NCI-H82 treated with DMSO at 0.1 percent for 48 hours (cell line): ENCODE data around the gene CLEC3B.

Source experiments
- DNase-seq: peaks from one replicate; lab custom pipeline; 2025; ENCODE audit not compliant: unreplicated experiment; lab: John Stamatoyannopoulos, UW

Gene CLEC3B

DNA sequence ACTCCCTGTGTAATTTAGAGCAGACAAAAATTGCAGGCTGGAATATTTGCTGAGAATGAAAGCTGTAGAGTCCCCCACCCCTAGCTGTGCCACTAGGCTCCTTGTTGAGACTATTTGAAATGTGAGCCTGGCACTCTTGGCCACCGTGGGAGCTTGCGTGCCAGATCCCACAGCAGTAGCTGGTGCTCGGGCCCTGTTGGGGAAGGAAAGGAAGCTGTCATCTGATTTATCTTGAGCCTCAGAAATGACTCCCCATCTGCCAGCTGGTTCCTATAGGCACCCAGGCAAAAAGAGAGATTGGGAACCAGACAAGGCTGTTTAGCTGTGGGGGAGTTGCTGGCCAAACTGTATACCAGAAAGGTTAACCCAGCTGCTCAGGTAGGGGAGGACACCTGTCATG is 23.4 kb upstream of the CLEC3B start:
- DNase-seq, result no peak

DNA sequence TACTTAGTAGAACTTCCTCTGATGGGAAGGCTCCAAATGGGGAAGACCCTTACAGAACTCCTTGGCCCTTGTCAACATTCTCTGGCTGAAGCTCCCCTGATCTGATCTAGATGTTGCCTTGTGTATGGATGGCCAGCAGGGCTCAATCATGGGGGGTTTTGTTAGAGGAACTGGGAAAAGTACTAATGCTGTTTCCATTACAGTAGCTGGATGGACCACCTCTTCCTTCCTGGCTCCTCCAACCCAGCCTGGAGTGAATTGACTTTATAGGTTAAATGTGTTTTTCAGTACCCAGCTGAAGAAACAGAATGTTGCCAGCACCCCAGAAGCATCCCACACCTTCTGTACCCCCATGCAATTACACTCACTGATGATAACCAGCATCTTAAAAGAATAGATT is 22.7 kb upstream of the CLEC3B start:
- DNase-seq, result no peak

DNA sequence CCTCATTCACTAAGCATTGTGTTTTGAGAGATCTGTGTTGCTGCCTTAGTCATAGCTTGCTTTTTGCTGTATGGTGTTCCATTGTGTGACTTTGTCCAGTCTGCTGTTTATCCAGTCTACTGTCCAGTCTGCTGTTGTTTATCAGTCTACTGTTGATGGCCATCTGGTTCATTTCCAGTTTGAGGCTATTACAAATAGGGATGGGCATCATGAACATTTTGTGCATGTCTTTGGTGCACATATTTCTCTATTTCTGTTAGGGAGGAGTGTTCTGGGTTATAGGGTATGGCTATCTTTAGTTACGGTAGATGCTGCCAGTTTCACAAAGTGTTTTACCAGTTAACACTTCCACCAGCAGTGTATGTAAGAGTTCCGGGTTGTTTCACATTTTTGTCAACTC is 22.2 kb upstream of the CLEC3B start:
- DNase-seq, result no peak

DNA sequence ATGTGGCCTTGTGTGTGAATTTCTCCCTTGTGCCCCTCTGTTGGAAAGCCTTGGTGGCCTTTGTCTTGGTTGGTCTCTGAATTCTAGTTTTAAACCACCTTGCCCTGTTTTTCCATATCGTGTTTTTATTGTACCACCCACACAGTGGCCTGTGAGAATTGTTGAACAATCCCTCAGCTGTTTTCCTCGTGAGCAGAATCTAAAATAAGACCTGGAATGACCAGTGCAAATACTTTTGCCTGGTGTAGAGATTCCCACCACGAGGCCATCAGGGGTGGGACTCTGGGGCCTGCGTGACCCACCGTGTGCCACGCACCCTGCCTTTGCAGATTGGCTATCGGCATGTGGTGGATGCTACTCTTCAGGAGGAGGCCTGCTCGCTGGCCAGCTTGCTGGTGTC is 19.0 kb upstream of the CLEC3B start:
- no peak for DNase-seq

DNA sequence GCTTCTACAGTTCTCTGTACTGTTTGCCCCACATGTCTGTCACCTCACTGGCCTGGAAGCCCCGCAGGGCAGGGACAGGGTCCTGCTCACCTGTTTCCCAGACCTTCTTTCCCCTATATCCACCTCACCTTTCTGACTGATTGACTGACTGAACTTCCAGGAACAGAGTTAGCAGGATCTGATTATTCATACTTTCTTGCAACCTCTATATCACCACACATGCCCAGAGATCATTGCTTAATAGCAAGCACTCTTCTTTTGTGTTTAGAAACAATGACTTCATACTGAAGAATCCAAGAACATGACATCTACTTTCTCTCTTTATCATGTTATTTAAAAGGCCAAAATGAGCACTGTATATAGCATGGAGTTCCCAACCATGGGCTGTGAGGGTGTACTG is 18.0 kb upstream of the CLEC3B start:
- DNase-seq, result no peak

DNA sequence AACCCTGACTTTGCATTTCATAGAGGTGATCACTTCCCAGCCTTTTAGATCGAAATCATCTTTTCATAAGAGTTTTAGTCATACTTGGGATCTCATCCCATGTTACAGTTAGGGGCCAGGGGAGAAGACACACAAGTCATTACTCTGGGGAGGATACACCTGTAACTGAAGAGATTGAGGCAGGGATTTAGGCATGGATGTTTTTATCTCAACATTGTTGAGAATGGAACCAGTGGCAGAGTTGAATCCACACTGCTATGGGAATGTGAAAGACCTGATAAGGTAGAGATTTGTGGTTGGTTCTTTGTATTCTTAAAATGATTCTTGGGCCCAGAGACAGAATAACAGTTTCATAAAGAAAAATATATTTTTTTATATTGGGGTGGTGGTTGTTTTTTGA is 16.2 kb upstream of the CLEC3B start:
- DNase-seq, result no peak

DNA sequence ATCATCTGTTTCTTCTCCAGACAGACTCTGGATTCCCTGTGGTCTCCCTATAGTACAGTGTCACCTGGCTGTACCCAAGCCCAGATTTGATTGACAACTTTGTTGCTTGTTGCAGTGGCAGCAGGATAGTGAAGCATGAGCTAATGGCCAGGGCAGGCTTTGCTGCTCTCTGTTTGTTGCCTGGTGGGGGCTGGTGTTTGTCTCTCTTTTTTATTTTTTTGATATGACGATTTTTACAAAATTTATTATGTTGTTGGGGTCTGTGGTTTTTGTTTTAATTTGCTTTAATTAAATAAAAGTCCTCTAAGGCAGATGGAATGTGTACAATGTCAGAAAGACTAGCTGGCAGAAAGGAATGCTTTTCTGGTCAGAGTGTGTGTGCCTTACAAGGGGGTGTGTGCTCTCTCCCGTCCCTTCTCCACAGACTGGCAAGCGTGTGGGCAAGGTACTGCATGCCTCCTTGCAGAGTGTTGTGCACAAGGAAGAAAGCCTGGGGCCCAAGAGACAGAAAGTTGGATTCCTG is 15.2 kb upstream of the CLEC3B start:
- DNase-seq, result no peak

DNA sequence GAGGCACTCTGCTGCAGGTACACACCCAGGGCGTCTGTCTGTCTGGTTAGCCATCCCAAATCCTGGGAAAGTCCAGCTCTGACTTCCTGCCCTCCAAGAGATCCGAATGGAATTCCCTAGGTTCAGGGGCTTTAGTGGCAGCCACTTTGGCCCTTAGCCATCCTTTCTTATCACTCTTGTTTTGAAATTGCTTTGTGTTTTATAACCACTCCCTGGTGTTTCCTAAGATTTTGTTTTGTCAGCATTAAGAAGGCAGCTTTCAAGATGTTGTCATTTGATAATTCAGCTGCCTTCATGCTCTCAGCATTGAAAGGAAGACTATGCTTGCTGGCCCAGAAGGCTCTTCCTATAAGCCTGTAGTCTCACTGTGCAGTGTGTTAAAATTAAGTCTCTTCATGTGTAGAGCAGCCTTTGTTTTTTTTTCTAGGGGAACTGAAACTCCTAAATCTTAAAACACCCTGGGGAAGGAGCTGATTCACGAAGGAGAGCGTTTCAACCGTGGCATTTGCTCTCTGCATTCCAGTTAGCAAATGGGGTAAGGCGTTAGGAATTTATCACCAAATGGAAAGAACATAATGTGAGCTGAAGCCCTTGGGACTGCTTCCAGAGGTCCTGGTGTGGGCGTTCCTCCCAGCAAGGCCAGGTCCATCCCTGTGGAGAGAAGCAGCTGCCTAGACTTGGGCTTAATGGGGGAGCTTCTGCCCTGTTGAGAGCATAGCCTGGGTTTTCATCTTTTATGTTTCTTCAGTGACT is 14.2 kb upstream of the CLEC3B start:
- no peak for DNase-seq

DNA sequence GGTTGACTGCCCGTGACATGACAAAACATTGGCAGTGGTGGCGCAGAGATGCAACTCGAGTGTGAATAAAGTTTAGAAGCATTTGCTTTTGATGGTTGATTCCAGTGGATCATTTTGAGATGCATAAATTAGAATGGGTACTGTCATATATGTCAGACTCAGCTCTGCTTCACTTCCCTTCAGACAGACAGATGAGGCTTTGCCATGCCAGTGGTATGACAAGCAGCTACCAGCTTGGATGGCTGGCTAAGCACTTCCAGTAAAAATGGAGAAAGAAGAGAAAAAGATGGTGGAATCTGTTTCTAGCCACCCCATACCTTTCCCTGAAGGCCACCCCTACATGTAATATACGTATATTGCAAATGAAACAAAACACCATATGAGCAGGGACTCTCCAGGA is 13.5 kb upstream of the CLEC3B start:
- DNase-seq, result no peak

DNA sequence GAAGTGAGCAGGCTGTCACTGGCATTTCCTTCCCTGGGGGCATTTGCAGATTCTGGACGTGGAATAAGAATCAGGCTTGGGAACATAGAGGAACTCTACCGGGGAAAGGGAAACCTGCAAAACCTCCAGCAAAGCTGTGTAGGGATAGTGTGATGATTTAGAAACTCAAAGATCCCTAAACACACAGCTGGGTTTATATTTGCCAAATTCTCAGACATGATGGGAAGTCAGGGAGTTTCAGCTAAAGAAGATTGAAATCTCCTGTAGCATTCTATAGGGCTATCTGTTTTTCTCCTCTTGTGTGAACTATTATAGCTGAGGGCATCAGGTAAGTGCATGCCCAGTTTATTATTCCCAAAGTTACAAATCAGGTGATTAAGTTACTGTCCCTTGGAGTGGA is 9.2 kb upstream of the CLEC3B start:
- no peak for DNase-seq

DNA sequence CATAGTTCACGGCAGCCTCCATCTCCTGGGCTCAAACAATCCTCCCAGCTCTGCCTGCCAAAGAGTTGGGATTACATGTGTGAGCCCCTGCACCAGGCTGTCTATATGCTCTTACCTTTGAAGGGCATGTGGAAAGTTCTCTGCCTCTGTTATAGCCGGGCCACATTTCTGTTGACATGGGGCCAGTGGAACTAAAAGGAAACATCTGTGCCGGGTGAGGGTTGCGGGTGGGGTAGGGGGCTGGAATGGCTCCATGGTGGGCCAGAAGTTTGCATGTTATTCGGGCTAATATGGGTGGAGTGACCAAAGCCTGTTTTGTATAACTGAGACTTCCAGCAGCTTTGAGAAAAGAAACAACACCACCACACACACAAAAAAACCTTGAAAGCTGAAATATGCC is 8.3 kb upstream of the CLEC3B start:
- DNase-seq, result no peak

DNA sequence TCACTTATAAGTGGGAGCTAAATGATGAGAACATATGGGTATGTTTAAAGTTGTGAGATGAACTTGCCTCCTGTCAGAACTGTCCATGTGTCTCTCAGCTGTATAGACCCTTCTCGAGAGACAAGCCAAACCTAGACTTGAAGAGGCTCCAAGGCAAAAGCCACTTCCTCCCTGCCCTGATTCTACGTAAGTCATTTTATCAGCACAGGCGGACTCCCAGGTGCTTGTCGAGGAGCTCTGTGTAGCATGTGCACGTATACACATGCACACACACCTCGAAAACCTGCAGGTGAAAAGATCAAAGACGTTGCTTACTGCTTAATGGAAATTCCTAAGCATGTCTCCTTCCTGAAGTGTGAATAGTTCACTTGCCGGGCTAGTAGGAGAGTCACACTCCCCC is 5.6 kb upstream of the CLEC3B start:
- DNase-seq, result no peak

DNA sequence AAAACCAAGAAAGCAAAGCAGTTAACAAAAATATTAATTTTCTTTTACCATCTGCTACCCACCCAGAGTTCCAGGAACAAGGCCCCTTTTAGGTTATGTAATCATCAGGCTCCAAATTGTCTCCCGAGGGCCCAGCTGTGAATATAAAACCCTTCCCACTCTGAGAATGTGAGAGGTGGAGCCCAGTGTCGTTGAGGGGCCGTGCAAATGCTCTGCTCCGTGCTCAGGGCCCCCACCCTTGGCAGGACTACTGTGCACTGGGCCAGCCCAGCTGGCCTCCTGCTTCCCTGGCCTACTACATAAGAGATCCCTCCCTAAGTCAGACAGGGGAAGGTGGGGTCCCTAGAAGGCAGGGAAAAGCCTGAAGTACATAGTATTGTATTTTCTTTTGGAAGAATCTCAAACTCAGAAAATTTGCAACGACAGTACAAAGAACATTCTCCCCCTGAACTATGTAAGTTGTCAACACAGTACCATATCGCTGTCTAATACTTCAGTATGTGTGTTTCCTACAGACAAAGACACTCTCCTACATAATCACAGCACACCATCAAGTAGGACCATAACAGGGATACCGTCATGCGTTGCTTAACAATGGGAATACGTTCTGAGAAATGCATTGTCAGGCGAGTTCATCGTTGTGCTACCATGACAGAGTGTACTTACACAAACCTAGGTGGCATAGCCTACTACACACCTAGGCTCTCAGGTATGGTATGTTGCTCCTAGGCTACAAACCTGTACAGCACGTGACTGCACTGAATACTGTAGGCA is 4.4 kb upstream of the CLEC3B start:
- no peak for DNase-seq

DNA sequence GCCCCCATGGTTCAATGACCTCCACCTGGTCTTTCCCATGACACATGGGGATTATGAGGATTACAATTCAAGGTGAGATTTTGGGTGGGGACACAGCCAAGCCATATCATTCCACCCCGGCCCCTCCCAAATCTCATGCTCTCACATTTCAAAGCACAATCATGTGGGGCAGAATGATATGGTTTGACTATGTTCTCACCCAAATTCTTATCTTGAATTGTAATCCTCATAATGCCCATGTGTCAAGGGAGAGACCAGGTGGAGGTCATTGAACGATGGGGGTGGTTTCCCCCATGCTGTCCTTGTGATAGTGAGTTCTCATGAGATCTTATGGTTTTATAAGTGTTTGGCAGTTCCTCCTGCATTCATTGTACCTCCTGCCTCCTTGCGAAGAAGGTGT is 2.4 kb upstream of the CLEC3B start:
- DNase-seq, result no peak

DNA sequence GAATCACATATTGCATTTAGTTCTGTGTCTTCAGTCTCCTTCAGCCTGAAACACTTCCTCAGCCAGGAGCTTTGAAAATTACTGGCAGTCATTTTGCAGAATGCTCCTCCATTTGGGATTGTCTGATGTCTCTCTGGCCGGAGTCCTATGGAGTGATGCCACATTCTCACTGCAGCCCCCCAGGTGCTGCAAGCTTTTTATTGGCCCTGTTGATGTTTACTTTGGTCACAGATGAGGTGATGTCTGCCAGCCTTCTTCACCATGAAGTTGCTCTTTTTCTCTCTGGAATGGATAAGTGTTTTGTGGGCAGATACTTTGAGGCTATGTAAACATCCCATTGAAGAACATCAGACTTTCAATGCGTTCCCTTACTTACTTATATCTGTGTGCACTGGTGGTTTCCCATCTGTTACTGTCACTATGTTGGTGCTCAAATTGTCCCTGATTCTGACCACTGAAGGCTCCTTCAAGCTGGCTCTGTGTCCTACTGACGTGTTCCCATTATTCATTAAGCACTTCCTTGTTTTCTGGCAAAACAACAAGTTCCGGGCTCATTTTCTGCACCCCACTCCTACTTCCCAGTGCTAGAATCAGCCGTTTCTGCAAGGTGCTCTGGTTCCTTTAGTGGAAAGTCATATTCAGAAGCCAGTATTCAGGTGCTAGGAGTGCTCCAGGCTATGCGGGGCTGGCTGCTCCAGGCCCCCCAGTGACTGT is 1.4 kb upstream of the CLEC3B start:
- DNase-seq, result no peak

DNA sequence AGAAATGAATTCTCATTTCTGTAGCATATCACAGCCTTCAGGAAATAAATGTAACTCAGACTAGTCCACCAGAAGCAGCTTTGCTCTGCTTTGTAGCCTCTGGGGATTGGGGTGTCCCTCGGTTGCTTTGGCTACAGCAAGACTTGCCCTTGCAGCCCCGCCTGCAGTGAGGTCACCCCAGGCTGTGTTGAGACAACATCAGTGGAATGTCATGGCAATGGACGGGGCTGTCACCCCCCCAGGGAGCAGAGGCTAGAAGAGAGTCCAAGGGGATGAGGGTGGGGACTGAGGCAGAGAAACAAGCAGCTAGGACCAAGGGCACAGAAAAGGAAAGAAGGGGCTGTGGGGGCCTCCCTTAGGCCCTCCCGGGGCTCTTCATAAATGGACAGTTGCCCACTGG is 854 bp downstream of the CLEC3B start:
- no peak for DNase-seq

DNA sequence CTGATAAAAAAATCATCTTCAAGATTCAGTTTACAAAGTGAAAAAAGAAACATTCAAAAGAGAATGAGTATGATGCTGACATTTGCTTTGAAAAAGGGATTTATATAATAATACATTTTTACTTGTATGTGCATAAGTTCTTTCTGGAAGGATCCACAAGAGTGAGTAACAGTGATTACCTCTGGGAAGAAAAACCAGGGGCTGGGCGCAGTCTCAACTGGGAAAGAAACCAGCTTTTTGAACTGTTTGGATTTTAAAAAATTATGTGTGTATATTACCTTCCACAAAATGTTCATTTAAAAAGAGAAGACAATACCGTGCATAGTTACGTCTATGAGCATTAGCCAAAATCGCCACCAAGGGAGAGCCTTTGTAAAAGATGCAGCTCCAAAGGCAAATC is 1.3 kb downstream of the CLEC3B start:
- no peak for DNase-seq

DNA sequence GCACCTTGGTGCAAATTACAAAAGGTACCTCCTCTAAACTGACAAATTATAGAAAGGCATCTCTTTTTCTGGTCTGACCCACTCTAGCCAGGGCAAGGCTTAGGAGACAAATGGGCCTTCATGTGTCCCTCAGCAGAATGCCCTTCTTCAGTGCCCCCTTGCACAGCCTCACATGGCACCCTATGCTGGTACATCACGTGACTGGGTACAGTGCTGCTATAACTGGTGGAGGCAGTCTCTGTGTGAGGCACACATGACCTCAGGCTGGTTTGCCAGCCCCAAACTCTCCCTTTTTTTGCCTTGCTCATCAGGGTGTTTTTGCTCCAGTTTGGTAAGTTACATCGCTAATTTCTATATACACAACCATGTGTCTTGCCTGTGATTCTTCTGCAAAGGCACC is 3.1 kb downstream of the CLEC3B start:
- no peak for DNase-seq

DNA sequence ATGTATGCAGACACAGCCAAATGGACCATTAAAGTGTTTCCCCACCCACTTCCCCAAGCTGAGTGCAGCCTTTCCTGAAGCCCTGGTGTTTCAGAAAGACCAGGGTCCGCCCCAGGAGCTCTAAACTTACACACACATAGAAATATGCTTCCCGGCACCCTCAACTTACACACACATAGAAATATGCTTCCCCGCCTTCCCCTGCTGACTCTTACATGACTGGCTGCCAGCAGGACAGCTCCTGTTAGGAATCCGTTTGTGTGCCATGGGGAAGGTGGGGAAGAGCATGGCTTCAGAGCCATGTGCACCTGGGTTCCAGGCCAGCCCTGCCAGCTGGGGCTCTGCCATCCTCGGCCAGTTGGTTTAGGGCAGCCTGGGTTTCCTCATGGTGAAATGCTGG is 3.6 kb downstream of the CLEC3B start:
- no peak for DNase-seq

DNA sequence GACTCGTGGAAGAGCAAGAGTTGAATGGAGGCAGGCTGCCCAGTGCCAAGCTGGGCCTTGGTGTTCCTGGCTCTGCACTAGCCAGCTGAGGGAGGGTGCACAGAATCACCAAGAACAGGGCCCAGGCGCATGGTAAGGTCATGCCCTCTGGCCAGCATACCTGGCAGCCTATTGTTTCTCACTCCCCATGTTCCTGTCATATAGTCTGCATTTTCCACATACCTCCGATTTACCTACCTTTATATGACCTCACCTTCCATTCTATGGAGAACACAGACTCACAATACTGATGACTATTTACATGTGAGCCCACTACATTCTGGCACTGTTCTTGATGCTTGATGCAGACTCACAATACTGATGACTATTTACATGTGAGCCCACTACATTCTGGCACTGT is 5.4 kb downstream of the CLEC3B start:
- no peak for DNase-seq

DNA sequence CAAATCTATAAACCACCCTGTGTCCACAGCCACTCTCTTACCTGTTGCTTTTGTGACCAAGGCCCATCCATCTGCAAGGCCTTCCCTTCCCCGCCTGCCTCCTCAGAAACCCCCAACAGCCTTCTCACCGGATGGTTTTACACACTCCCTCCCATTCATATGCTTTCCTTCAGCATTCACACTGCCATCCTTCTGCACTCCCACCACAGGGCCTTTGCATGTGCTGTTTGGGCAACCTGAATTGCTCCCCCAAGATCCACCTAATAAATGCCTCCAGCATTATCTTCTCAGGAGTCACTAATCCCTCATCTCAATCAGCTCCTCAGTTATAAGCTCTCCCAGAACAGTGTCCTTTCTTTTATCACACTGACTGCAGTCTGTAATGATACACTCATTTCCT is 6.0 kb downstream of the CLEC3B start:
- no peak for DNase-seq

DNA sequence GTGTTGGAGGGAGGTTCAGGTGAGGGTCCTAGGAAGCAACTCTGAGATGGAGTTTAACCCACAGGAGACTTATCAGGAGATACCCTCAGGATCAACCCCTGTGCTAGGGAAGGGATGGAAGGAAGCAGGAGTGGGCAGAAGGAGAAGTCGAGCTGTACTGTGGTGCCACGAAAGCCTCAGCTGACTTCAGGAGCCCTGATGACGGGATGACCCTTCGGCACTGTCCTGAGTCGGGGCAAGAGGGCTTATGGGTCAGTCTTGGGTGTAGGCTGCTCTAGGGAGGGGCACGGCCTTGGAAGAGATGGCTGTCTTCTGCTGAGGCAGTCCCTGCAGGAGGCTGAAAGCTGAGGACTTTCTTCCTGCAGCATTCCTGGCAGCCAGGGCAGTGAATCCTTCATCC is 7.7 kb downstream of the CLEC3B start:
- DNase-seq, result no peak
